ENCODE data around the gene GPR33.
"Not testable (repeated sequence)": the region's sequence is repeated elsewhere in the genome, so short reads cannot be mapped to it uniquely, and the experiment has no call there.

GPR33 gene, protein sequence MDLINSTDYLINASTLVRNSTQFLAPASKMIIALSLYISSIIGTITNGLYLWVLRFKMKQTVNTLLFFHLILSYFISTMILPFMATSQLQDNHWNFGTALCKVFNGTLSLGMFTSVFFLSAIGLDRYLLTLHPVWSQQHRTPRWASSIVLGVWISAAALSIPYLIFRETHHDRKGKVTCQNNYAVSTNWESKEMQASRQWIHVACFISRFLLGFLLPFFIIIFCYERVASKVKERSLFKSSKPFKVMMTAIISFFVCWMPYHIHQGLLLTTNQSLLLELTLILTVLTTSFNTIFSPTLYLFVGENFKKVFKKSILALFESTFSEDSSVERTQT

GRCh38 chr14:31487886-31488285 is at the start of gene GPR33:
Gene GPR33 (minus strand): TSS chr14:31488039. CDS start chr14:31483965, 4,074 bp downstream.
- DNase-seq (ENCODE audit: low read depth in 3 of 3): no peak

GRCh38 chr14:31536201-31536960 is 48.5 kb upstream of the GPR33 start:
- DNase-seq (ENCODE audit: low read depth in 3 of 3): no peak

GRCh38 chr14:31530136-31530535 is 42.3 kb upstream of the GPR33 start:
- DNase-seq (ENCODE audit: low read depth in 3 of 3): no peak

DNA sequence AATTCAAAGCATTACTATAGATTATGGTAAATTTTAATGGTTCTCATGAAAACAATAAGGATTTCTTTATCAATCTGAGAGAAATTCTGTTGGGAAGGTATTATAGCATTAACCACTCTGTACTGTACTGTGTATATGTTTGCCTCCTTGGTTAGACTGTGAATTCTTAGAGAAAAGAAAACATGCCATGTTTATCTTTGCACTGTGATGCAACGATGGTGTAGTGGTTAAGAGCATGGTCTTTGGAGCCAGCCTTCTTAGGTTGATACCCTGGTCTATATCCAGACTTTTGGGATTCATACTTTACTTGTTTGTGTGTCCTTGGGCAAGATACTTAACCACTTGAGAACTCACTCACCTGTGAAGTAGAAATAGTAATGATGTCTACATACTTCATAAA is 41.2 kb upstream of the GPR33 start:
- DNase-seq (ENCODE audit: low read depth in 3 of 3): no peak

DNA sequence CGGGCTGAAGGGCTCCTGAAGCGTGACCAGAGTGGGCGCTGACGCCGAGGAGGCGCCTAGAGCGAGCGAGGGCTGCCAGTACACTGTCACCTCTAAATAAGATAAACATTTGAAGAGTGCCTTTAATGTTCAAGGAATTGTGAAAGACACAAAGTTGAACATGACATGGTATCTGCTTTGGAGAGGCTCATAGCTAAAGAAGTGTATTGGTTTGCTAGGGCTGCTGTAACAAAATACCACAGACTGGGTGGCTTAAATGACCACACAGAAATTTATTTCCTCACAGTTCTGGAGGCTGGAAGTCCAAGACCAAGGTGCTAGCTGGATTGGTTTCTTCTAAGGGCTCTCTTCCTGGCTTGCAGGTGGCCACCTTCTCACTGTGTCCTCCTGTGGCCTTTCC is 39.7 kb upstream of the GPR33 start:
- DNase-seq (ENCODE audit: low read depth in 3 of 3): no peak

DNA sequence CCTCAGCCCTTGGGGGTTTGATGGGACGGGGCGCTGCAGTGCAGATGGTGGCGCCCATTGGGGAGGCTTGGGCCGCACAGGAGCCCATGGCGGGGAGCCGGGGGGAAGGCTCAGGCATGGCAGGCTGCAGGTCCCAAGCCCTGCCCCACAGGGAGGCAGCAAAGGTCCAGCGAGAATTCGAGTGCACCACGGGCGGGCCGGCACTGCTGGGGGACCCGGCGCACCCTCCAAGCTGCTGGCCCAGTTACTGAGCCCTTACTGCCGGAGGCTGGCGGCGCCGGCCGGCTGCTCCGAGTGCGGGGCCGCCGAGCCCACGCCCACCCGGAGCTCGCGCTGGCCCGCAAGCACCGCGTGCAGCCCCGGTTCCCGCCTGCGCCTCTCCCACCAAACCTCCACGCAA is 39.2 kb upstream of the GPR33 start:
- DNase-seq (ENCODE audit: low read depth in 3 of 3): no peak

- no peak for DNase-seq (ENCODE audit: low read depth in 3 of 3)
Measured at GRCh38 chr14:31510855-31511254, 23.0 kb upstream of the GPR33 start.

DNA sequence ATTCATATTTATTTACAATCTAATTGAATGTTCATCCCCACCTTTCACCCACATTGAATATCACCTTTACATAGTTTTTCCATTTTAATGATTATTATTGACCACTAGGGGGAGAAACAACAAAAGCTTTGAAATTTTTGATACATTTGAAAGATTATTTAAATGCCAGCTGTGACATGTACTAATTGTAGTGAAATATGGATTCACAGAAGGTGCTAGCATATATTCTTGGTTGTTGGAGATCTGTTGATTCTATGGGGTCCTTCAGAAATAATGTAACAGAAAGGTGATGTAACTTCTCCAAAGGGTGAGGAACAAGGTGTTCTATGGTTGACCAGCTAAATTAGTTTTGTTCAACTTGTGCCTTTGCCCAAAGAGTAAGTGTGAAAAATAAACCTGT is 22.4 kb upstream of the GPR33 start:
- no peak for DNase-seq (ENCODE audit: low read depth in 3 of 3)

DNA sequence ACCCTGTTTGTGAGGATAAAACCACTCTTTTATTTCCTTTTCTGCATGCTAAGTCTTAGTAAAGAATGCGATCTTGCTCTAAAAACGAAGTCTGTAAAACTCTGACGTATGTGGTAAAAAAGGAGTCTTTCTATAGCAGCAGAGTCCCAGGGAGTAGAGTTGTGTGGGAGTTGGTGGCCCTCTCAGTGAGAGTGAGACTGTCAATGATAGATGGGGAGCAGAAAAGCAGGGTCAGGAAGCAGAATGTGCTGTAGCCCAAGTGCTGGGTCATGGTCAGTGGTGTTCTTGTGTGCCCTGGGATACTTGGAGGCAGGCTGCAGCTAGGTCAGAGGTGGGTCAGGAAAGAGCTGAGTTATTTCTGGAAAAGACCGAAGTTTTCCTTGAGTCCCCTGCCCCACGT is 20.3 kb upstream of the GPR33 start:
- DNase-seq (ENCODE audit: low read depth in 3 of 3): no peak

DNA sequence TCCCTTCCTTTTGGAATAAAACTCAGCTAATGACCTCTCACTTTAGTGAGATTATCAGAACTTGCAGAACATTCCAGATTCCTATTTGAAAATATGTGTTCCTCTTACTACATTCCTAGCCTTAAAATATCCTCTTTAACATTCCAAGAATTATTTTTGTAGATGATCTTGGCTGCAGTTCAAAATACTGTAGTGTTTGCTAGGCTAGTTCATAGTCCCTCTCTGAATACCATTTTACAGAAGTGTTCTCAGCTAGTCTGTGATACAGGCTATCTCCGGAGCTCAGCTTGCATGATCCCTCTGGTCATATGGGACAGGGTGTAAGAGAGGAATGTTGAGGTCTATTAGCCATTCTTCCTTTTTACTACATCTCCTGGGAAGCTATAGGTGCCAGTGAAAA is 17.6 kb upstream of the GPR33 start:
- no peak for DNase-seq (ENCODE audit: low read depth in 3 of 3)

GRCh38 chr14:31501870-31502269 is 14.0 kb upstream of the GPR33 start:
- DNase-seq (ENCODE audit: low read depth in 3 of 3): no peak

DNA sequence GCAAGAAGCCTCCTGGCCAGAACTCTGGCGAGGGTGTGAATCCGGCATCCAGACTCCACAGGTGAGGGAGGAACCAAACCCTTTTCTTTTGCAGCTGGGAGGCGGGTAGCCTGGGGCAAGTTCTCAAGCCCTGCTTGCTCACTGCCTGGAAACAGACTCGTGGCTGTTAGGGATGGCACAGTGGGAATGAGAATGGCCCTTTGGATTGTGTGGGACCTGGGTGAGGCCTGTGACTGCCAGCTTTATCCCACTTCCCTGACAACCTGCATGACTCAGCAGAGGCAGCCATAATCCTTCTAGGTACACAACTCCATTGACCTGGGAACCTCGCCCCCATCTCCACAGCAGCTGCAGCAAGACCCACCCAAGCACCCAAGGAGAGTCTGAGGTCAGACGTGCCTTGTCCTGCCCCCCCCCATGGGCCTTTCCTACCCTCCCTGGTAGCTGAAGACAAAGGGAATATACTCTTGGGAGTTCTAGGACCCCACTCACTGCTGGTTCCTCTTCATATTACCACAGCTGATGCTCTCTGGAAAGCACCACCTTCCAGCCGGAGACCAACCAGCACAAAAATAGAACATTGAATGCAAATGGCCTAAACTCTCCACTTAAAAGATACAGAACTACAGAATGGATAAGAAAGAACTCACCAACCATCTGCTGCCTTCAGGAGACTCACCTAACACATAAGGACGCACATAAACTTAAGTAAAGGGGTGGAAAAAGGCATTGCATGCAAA is 5.1 kb upstream of the GPR33 start:
- no peak for DNase-seq (ENCODE audit: low read depth in 3 of 3)

DNA sequence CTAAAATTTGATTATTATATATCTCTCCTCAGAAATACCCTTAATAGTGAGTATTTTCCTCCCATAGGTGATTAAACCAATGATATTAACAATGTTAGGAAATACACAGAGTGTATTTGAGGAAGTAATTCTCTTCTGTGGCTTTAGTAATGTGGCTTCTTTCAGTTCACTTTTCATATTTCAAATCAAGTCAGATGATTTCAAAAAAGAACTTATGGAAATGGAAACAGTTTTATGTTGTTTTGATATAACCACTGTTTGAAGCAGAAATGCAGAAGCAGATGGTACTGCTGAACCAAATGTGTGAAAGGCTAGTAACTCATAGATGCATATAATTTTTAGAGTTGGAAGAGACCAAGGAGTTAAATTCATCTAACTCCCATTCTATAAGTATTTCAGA is 1.9 kb upstream of the GPR33 start:
- DNase-seq (ENCODE audit: low read depth in 3 of 3): no peak

DNA sequence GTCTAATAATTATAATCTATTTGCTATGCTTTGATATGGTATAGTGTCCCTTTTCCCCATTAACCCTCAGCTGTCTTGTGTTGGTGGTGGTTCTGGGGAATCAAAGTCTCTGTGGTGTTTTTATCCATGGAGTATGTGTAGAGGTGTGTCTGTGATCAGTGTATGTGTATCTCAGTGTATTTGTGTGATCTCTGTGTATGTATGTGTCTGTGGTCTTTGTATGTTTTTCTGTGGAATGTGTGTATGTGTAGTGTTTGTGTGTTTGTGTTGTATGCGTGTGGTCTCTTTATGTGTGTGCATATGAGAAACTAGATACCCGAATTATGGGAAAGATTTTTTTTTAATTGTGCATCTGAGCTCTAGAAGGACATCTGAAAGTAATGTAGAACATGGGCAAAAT is 1.1 kb downstream of the GPR33 start:
- DNase-seq (ENCODE audit: low read depth in 3 of 3): no peak

DNA sequence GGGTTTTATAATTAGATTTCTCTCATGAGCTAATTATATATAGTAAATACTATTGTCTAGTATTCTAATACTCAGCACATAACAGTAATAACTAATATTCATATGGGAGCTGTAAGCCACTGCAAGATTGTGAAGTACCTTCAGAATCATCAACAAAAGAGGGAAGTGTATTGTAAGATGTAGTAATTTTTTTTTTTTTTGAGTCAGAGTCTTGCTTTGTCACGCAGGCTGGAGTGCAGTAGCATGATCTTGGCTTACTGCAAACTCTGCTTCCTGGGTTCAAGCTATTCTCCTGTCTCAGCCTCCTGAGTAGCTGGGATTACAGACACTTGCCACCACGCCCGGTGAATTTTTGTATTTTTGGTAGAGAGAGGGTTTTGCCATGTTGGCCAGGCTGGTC is 3.1 kb downstream of the GPR33 start:
- DNase-seq (ENCODE audit: low read depth in 3 of 3): no peak

GRCh38 chr14:31480156-31480555 is 7.7 kb downstream of the GPR33 start:
- no peak for DNase-seq (ENCODE audit: low read depth in 3 of 3)

DNA sequence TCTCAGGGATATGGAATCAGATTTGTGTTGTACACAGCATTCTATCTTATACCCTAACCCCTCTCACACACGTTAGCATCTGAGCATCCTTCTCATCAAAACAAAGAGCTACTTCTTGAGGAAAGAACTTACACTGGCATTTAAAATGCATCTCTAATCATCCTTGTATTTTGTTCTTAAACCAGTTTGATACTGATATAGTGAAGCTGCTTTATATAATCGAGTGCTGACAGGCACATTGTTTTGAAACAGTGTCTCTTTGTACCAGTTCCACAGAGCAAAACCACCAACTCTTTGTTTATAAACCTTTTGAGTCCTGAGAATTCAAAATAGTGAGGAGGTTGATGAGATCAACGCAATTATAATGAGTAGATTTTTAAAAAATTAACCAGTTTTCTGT is 8.8 kb downstream of the GPR33 start:
- DNase-seq (ENCODE audit: low read depth in 3 of 3): no peak

DNA sequence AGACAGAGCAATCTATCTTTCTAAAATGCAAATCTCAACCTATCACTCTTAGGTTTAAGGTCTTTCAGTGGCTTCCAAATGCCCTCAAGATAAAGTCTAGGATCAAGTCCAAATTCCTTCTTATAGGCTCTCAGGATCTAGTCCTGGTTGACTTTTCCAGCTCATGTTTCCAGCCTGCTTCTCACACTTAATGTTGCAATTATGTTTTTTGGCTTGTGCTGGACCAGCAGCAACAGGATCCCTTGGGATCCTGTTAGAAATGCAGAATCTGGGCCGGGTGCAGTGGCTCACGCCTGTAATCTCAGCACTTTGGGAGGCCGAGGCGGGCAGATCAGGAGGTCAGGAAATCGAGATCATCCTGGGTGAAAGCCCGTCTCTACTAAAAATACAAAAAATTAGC is 10.6 kb downstream of the GPR33 start:
- no peak for DNase-seq (ENCODE audit: low read depth in 3 of 3)

DNA sequence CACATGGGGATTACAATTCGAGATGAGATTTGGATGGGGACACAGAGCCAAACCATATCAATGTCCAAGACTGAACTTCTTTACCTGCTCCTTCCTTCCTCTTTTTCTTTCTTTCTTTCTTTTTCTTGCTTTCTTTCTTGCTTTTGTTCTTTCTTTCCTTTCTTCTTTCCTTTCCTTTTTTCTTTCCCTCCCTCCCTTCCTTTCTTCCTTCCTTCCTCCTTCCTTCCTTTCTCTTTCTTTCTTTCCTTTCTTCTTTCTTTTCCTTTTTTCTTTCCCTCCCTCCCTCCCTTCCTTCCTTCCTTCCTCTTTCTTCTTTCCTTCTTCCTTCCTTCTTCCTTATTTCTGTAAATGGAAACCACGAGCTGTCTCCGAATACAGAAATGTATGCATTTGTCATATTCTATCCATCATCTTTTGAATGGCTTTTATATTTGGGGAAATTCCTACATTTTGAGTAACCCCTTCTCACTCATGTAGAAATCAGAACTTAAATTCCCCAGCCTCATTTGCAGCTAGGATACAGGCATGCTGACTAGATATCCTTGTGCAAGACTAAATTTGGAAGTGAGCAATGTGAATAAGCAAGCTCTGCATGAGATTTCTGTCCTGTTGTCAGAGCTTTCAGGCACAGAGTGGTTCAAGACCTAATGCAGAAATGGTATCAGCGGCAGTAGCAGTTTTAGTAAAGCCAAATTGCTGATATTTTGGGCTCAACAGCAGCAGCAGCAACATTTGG is 11.5 kb downstream of the GPR33 start:
- no peak for DNase-seq (ENCODE audit: low read depth in 3 of 3)

DNA sequence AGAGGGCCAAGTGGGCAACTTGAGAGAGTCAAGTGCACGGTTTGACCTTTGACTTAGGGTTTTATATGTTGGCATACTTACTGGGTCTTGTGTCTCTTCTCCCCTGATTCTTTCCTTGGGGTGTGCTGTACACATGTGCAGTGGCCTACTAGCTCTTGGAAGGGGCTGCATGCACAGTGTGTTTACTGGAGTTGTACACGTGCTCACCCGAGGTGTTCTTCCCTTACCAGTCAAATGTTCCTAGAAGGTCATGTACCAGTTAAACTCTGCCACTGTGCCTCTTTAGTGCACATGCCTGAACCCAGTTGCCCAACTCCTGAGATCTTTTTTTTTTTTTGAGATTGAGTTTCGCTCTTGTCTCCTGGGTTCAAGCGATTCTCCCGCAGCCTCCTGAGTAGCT is 21.3 kb downstream of the GPR33 start:
- DNase-seq (ENCODE audit: low read depth in 3 of 3): no peak

DNA sequence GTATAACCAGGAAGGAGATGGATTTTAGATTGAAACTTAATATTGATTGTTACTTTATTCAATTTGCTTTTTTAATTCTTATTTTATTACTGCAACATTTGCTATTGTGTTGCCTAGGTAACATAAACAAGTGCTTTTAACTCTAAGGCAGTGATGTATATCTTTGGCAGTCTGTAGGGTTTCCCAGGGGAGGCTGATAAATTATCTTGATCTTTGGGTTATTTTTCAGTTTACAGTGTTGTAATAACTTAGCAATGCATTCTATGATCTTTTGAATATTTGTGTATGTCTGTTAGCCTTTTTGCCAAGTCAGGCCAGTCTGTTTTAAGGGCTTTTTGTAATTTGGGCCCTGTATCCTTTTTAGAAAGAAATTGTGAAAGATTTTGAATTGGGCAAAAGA is 22.7 kb downstream of the GPR33 start:
- DNase-seq (ENCODE audit: low read depth in 3 of 3): no peak

DNA sequence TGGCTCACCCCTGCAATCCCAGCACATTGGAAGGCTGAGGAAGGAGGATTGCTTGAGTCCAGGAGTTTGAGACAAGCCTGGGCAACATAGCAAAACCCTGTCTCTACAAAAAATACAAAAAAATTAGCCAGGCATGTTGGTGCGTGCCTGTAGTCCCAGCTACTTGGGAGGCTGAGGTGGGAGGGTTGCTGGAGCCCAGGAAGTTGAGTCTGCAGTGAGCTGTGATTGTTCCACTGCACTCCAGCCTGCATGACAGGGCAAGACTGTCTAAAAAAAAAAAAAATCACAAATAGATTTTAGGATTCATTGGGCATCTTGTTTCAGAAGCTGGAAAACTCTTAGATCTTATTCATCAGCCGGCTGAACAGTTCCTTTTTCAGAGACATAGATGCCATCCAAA is 25.4 kb downstream of the GPR33 start:
- not testable (repeated sequence) for DNase-seq (ENCODE audit: low read depth in 3 of 3)
